ENCODE results near the gene GALNT6.

The GALNT6 gene

GRCh38 chr12:51323966-51324895 lies 67.0 kb downstream of the GALNT6 start, which contains the start of gene BIN2:
Gene BIN2, minus strand, starts transcription at chr12:51324174. Its CDS starts 72 bp downstream, at chr12:51324102.
- no peak for DNase-seq (ENCODE audit: low read depth)
- in situ Hi-C loops (cut with HindIII; ENCODE audit: low sequenced_read_pairs) = no loop called here
- TF ChIP-seq CTCF (IDR thresholded peaks at IDR 0.05; ENCODE audit: low read depth, low read length, missing control alignments) = no peak
- no peak within 1 kb of the TSS for H3K4me3 ChIP-seq (ENCODE audit: low read depth, low read length)

GRCh38 chr12:51323317-51323960 lies 67.8 kb downstream of the GALNT6 start:
- no peak for DNase-seq (ENCODE audit: low read depth)
- TF ChIP-seq CTCF (IDR thresholded peaks at IDR 0.05; ENCODE audit: low read depth, low read length, missing control alignments) = no peak
- in situ Hi-C loops (cut with HindIII; ENCODE audit: low sequenced_read_pairs) = no loop called here
- H3K4me3 ChIP-seq (ENCODE audit: low read depth, low read length) = no peak overlapping the region

- no peak for TF ChIP-seq CTCF (IDR thresholded peaks at IDR 0.05; ENCODE audit: low read depth, low read length, missing control alignments)
- in situ Hi-C loops (cut with HindIII; ENCODE audit: low sequenced_read_pairs) = no loop called here
- no peak overlapping the region for H3K4me3 ChIP-seq (ENCODE audit: low read depth, low read length)
- DNase-seq (ENCODE audit: low read depth) = no peak
These were observed 68.8 kb downstream of the GALNT6 start for GRCh38 chr12:51322452-51322851.

- in situ Hi-C loops (cut with HindIII; ENCODE audit: low sequenced_read_pairs) = no loop called here
- no peak for DNase-seq (ENCODE audit: low read depth)
- H3K4me3 ChIP-seq (ENCODE audit: low read depth, low read length) = no peak overlapping the region
- TF ChIP-seq CTCF (IDR thresholded peaks at IDR 0.05; ENCODE audit: low read depth, low read length, missing control alignments) = no peak
These were observed 69.3 kb downstream of the GALNT6 start for GRCh38 chr12:51321882-51322281.

- no peak for DNase-seq (ENCODE audit: low read depth)
- no peak overlapping the region for H3K4me3 ChIP-seq (ENCODE audit: low read depth, low read length)
- in situ Hi-C loops (cut with HindIII; ENCODE audit: low sequenced_read_pairs) = no loop called here
- no peak for TF ChIP-seq CTCF (IDR thresholded peaks at IDR 0.05; ENCODE audit: low read depth, low read length, missing control alignments)
These were observed 70.4 kb downstream of the GALNT6 start for GRCh38 chr12:51320695-51321320.

GRCh38 chr12:51320311-51320694 lies 70.9 kb downstream of the GALNT6 start:
- in situ Hi-C loops (cut with HindIII; ENCODE audit: low sequenced_read_pairs) = no loop called here
- no peak for TF ChIP-seq CTCF (IDR thresholded peaks at IDR 0.05; ENCODE audit: low read depth, low read length, missing control alignments)
- DNase-seq (ENCODE audit: low read depth) = no peak
- H3K4me3 ChIP-seq (ENCODE audit: low read depth, low read length) = no peak overlapping the region

All from astrocyte of the cerebellum (primary cell).